HG03039 (cell line): ENCODE data around the gene GPR160.
A peak's percentile ranks its signal among the peaks of the same experiment; 100 is the strongest.

Source experiments
- ATAC-seq: cut with Tn5 transposase; IDR thresholded peaks from one replicate; pipeline ENCODE4 v1.9.1; 2021; ENCODE audit warnings: mild to moderate bottlenecking, moderate library complexity; ENCODE audit not compliant: unreplicated experiment

The GPR160 gene

GRCh38 chr3:170027233-170028102 is 10.3 kb upstream of the GPR160 start:
- no peak for ATAC-seq

- ATAC-seq, result no peak
Observed at GRCh38 chr3:170033489-170033888, 4.3 kb upstream of the GPR160 start.

DNA sequence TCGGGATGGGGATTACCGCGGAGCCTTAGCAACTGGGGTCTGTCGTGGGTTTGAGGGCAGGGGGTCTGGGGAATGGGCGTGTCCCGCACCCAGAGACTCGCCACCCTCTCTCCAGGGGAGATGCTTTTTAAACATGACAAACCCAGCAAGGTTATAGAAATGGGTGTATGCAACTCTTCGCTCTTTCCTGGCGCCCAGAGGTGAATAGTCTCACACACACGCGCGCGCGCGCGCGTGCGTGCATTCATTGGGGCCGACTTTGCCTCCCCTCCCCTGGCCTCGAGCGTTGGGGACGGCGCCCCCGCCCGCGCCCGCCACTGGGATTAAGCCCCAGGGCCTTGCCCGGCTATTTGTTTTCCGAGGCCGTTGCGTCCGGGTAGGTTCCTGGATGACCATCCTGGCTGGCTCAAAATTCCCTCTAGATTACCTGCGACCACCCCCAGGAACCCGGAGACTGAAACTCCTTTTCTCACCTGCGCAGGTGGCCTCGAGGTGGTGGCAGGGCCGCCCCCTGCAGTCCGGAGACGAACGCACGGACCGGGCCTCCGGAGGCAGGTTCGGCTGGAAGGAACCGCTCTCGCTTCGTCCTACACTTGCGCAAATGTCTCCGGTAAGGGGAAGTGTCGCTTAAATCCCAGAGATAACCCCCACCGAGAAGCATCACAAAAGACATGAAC is 777 bp downstream of the GPR160 start:
- no peak for ATAC-seq

DNA sequence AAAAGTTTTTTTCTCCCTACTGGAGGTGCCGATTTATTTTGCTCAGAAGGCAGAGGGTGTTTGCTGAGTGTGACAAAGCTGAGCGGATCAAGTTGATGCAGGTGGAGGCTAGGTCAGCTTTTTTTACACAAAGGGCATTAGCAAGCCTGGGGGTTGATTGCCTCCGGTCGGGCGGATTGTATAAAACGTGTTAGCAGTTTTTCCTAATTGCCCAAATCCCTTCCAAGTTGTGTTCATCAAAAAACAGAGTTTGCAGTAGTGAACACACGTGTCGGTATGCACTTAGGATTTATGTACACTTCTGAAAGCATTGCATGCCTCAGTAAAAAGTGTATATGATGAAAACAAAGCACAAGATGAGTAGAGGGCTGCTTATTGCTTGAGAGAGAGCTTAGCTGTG is 2.6 kb downstream of the GPR160 start:
- no peak for ATAC-seq

- ATAC-seq, result no peak
Observed at GRCh38 chr3:170043506-170043905, 5.7 kb downstream of the GPR160 start.

DNA sequence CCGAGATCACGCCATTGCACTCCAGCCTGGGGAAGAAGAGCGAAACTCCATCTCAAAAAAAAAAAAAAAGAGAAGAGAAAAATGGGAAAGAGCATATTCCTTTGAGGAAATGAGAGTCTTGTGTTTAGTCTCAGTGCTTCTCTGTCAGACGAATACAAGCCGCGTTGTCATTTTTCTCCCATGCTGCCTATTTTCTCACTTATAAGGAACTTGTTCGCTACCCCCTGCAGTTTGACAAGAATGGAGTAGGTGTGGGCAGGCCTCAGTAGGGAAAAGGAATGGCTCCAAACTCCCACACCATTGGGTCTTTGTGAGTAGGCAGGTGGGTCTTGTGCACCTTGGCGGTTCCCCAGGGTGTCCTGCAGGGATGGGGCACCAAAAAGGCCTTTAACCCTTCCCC is 6.5 kb downstream of the GPR160 start:
- no peak for ATAC-seq

DNA sequence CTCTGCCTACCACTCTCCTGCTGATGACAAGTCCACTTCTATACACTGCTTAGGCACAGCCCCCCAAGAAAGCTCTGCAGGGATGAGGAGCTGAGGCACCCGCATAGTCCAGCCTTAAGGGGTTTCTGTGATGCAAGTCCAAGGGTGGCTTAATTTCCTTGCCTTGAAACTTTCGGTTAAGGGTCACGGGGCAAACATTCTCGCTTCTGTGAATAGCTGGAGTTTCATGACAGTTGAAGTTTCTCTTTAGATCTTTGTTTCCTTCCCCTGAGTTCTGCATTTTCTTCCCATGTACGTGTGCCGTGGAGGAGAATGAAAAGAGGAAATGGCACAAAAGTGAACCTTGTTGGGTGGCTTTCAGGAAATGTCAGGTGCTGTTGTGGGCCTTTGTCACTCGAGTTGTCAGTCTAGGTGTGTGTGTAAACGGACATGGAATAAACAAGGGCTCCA is 7.0 kb downstream of the GPR160 start:
- peak; percentile 63 for ATAC-seq

DNA sequence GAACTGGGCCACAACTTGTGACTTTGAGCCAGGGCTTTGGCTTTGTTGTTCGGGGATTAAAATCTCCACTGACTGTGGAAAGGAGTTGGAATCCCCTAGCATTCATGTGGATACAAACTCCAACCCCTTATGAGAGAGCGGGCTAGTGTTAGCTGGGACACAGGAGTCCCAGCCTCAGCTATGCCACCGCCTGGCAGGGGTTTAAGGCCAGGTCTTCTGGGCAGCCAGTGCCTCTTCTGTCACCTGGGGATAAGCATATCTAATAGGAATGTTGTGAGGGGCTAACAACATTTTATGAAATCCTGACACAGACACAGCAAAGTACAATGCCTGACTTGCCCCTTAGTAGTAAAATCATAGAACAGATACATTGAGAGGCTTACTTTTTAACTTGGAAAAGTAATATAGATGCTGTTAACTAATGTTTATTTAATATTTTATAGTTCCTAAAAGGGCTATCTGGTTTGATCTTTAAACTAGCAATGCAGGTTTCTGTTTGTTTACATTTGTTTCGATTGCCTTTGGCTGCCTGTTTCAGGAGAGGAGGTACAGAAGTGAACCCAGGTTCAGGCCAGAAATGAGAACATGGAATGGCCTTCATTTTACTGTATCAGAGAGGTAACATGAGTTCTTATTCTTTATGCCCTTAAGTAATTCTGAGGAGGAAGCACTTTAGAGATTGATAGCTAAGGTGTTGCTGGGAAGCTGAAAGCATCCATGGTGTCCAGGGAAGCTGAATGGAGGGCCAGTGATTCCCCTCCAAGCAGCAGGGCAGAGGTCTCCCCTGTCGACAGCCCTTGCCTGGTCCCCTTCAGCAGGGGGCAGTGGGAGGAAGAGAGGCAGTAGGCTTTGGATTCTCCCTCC is 8.7 kb downstream of the GPR160 start:
- no peak for ATAC-seq

- no peak for ATAC-seq
Observed at GRCh38 chr3:170047133-170047404, 9.3 kb downstream of the GPR160 start.

DNA sequence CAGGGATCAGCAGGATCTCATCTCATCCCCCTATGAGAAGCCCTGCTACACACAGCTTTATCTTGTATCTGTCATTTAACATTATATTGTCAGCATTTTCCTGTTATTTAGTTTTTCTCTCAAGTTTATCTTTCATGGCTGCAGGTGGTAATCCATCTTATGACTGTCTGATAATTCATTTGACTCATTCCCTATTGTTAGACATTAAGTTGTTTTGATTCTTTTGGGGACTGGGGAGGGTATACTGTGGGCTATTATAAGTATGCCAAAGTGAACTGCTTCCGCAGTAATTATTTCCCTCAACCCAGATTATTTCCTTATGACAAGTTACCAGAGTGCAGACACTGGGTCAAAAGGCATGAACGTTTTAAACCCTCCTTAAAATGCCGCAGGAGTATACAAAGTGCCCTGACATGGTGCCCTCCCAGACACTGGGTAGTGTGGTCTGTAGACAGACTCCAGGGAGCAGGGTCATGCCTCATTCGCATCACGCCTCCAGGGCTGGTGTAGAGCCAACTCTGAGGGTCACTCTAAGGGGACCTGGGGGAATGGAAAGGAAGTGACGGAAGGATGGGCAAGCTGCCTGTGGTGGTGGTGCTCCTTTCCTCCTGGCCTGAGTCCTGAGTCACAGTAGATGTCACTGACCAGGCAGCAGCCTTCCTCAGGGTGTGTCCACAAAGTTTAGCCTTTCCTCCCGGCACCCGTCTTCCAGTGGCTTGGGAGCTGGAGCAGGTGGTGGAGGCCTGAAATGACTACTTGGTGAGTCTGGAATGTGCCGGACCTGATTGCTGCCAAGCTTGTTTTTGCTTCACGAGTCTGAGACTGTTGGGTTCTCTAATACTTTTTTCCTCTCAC is 11.6 kb downstream of the GPR160 start:
- ATAC-seq, result no peak

- ATAC-seq, result no peak
Observed at GRCh38 chr3:170050753-170051152, 13.0 kb downstream of the GPR160 start.

GRCh38 chr3:170052398-170052797 is 14.6 kb downstream of the GPR160 start:
- no peak for ATAC-seq

DNA sequence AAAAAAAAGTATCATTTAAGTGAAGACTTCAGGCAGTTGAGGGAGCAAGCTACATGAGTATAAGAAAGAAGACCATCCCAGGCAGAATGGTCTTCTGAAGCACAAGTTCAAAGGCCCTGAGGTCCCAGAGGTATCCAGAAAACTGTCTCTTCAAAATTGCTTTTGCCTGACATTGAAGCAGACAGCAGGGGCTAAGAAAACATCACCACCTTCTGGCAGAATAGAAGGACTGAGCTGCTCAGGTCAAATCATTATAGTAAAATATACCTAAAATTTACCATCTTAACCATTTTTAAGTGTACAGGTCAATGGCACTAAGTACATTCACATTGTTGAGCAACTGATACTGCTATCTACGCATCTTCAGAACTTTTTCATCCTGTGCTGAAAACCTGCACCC is 16.4 kb downstream of the GPR160 start:
- ATAC-seq, result no peak

- ATAC-seq, result peak; percentile 64
Observed at GRCh38 chr3:170055209-170055608, 17.4 kb downstream of the GPR160 start.

DNA sequence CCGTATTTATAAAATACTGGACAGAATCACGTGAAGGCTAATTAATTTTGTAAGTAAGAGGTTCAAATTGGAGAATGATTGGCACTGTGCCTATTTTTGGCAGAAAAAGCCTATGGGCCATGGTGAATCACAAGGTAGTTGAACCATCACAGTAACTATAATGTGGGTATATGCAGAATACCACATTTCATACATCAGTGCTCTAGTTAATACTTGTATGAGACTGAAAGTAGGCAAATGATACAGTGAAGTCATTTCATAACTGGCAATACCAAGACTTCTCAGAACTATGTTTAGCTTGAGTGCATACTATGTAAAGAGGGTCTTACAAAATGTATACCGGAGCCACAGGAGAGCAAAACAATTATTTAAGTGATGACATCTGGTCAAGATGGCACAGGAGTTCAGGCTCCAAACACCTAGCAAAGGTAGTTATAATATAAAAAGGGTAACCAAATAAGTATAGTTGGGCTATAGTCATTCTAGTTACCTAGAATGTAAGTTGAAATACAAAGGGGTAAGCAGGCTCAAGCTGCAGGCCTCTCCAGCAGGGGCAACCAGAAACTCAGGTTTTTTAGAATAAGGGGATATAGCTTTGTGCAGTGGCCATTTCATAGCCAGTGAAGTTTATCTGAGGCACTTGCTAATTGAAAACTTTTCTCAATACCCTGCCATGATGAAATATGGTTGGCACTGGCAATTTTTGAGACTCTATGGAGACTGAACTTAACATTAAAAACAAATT is 19.1 kb downstream of the GPR160 start:
- peak; percentile 84 for ATAC-seq

- ATAC-seq, result no peak
Observed at GRCh38 chr3:170057550-170057949, 19.8 kb downstream of the GPR160 start.

GRCh38 chr3:170058127-170058526 is 20.3 kb downstream of the GPR160 start:
- ATAC-seq, result no peak

- no peak for ATAC-seq
Observed at GRCh38 chr3:170059447-170059846, 21.7 kb downstream of the GPR160 start.

- no peak for ATAC-seq
Observed at GRCh38 chr3:170062068-170062467, 24.3 kb downstream of the GPR160 start.

- ATAC-seq, result no peak
Observed at GRCh38 chr3:170062769-170063168, 25.0 kb downstream of the GPR160 start.
